Measurements from ENCODE around the gene SIGLEC6.

- TF ChIP-seq EZH2 (IDR thresholded peaks at IDR 0.05) (no peak), POLR2AphosphoS5 (IDR thresholded peaks at IDR 0.05; ENCODE audit: borderline replicate concordance, low read depth, low read length) (no peak), FOXP2 (optimal IDR thresholded peaks at IDR 0.05; ENCODE audit: control extremely low read depth, extremely low read length, insufficient read depth) (no peak)
Measured at GRCh38 chr19:51479531-51480331, 51.7 kb downstream of the SIGLEC6 start.

Data from SK-N-MC (cell line).